Medulla oblongata (tissue), 1 donor: Measurements from ENCODE around the gene MEOX1.

Experiments
- DNase-seq: peaks from one replicate; pipeline ENCODE4 v3.0.0-alpha.2; 2015; ENCODE audit errors: extremely low spot score

MEOX1 gene

GRCh38 chr17:43591779-43592562 is 69.8 kb downstream of the MEOX1 start:
- no peak for DNase-seq

GRCh38 chr17:43591001-43591400 is 70.7 kb downstream of the MEOX1 start:
- no peak for DNase-seq
